ENCODE data around the gene BAZ2B. TPM values are rescaled to one million over a fixed set of nuclear protein-coding genes. Genes with fewer than 3 reads are reported as not detected.

The BAZ2B gene
- total and polyA plus RNA-seq, 9 of the 15 experiments (the other 6 are each of a cell fraction or from before 2014, with no cell fraction given) = 7.5 to 38.6 (median 19.8) TPM

DNA sequence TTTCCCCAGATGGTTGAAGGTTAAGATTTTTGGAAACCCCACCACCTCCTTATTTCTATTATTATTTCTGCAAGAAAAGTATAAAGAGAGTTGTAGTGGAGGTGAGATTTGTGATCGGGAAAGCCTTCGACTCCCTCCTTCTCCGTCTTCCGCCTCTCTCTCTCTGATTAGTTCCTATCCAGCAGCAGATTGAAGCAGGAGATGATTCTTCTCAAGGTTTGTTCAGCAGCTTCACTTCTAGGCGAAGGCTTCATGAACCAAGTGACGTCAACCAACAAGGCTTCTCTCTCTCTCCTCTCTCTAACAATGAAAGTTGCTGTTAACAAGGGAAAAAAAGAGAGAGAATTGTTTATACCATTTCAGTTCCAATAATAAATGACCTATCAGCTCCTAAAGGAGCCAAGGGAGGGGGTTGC lies at the start of gene BAZ2B (continued):
- TF ChIP-seq ZNF644 (tag; IDR thresholded peaks at IDR 0.05; ENCODE audit: low read depth) (0 out of 2 replicates have a peak, but pooled peaks have one; percentile 33), KDM1A (IDR thresholded peaks at IDR 0.05) (no peak; a peak in 1 of 4 replicates), MAFK (IDR thresholded peaks at IDR 0.05; ENCODE audit: low read length) (no peak), ARID1B (IDR thresholded peaks at IDR 0.05) (no peak), ZNF3 (CRISPR knock-in tag; IDR thresholded peaks at IDR 0.05) (no peak), NCOA1 (IDR thresholded peaks at IDR 0.05; ENCODE audit: low read depth) (no peak), MEF2D (tag; conservative IDR thresholded peaks at IDR 0.05; ENCODE audit: low read depth) (no peak), CEBPG (CRISPR knock-in tag; IDR thresholded peaks at IDR 0.05) (no peak), CEBPG (tag; conservative IDR thresholded peaks at IDR 0.05 in 1 of 2, IDR thresholded peaks at IDR 0.05 in 1 of 2) (no peak), ZNF12 (CRISPR knock-in tag; IDR thresholded peaks at IDR 0.05) (no peak), U2AF2 (optimal IDR thresholded peaks at IDR 0.05; ENCODE audit: low read depth, low read length) (no peak), POLR2AphosphoS2 (IDR thresholded peaks at IDR 0.05; ENCODE audit: low read length) (no peak; the same call in 1 of the 2 replicates), COPS2 (conservative IDR thresholded peaks at IDR 0.05) (no peak), ETV1 (tag; conservative IDR thresholded peaks at IDR 0.05; ENCODE audit: low read depth) (no peak), KHSRP (IDR thresholded peaks at IDR 0.05) (no peak), HNRNPK (IDR thresholded peaks at IDR 0.05; ENCODE audit: low read depth, low read length, poor library complexity, severe bottlenecking) (no peak), HDGF (IDR thresholded peaks at IDR 0.05) (no peak)
- TF ChIP-seq, protein P1, sequence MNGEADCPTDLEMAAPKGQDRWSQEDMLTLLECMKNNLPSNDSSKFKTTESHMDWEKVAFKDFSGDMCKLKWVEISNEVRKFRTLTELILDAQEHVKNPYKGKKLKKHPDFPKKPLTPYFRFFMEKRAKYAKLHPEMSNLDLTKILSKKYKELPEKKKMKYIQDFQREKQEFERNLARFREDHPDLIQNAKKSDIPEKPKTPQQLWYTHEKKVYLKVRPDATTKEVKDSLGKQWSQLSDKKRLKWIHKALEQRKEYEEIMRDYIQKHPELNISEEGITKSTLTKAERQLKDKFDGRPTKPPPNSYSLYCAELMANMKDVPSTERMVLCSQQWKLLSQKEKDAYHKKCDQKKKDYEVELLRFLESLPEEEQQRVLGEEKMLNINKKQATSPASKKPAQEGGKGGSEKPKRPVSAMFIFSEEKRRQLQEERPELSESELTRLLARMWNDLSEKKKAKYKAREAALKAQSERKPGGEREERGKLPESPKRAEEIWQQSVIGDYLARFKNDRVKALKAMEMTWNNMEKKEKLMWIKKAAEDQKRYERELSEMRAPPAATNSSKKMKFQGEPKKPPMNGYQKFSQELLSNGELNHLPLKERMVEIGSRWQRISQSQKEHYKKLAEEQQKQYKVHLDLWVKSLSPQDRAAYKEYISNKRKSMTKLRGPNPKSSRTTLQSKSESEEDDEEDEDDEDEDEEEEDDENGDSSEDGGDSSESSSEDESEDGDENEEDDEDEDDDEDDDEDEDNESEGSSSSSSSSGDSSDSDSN (IDR thresholded peaks at IDR 0.05; ENCODE audit: borderline replicate concordance in 1 of 2, low read depth in 2 of 2, low read length in 2 of 2) = 0 out of 4 replicates have a peak, but pooled peaks of 1 of the 2 experiments have one; percentile 22
- TF ChIP-seq, protein P2, sequence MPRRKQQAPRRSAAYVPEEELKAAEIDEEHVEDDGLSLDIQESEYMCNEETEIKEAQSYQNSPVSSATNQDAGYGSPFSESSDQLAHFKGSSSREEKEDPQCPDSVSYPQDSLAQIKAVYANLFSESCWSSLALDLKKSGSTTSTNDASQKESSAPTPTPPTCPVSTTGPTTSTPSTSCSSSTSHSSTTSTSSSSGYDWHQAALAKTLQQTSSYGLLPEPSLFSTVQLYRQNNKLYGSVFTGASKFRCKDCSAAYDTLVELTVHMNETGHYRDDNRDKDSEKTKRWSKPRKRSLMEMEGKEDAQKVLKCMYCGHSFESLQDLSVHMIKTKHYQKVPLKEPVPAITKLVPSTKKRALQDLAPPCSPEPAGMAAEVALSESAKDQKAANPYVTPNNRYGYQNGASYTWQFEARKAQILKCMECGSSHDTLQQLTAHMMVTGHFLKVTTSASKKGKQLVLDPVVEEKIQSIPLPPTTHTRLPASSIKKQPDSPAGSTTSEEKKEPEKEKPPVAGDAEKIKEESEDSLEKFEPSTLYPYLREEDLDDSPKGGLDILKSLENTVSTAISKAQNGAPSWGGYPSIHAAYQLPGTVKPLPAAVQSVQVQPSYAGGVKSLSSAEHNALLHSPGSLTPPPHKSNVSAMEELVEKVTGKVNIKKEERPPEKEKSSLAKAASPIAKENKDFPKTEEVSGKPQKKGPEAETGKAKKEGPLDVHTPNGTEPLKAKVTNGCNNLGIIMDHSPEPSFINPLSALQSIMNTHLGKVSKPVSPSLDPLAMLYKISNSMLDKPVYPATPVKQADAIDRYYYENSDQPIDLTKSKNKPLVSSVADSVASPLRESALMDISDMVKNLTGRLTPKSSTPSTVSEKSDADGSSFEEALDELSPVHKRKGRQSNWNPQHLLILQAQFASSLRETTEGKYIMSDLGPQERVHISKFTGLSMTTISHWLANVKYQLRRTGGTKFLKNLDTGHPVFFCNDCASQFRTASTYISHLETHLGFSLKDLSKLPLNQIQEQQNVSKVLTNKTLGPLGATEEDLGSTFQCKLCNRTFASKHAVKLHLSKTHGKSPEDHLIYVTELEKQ (CRISPR knock-in tag; IDR thresholded peaks at IDR 0.05) = no peak
- TF ChIP-seq, protein P3, sequence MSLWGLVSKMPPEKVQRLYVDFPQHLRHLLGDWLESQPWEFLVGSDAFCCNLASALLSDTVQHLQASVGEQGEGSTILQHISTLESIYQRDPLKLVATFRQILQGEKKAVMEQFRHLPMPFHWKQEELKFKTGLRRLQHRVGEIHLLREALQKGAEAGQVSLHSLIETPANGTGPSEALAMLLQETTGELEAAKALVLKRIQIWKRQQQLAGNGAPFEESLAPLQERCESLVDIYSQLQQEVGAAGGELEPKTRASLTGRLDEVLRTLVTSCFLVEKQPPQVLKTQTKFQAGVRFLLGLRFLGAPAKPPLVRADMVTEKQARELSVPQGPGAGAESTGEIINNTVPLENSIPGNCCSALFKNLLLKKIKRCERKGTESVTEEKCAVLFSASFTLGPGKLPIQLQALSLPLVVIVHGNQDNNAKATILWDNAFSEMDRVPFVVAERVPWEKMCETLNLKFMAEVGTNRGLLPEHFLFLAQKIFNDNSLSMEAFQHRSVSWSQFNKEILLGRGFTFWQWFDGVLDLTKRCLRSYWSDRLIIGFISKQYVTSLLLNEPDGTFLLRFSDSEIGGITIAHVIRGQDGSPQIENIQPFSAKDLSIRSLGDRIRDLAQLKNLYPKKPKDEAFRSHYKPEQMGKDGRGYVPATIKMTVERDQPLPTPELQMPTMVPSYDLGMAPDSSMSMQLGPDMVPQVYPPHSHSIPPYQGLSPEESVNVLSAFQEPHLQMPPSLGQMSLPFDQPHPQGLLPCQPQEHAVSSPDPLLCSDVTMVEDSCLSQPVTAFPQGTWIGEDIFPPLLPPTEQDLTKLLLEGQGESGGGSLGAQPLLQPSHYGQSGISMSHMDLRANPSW (CRISPR knock-in tag; IDR thresholded peaks at IDR 0.05) = no peak
- TF ChIP-seq, protein P4, sequence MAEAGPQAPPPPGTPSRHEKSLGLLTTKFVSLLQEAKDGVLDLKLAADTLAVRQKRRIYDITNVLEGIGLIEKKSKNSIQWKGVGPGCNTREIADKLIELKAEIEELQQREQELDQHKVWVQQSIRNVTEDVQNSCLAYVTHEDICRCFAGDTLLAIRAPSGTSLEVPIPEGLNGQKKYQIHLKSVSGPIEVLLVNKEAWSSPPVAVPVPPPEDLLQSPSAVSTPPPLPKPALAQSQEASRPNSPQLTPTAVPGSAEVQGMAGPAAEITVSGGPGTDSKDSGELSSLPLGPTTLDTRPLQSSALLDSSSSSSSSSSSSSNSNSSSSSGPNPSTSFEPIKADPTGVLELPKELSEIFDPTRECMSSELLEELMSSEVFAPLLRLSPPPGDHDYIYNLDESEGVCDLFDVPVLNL (CRISPR knock-in tag; IDR thresholded peaks at IDR 0.05; ENCODE audit: low read depth) = no peak

All from K562 (cell line).